Body of pancreas (tissue), 4 donors: Measurements from ENCODE around the gene GLP2R. TPM values are rescaled to one million over a fixed set of nuclear protein-coding genes. Genes with fewer than 3 reads are reported as not detected.

Source experiments
- ATAC-seq: fragments of 150-250 bp; one replicate; pipeline ENCODE4 v1.9.1; 2016
- DNase-seq, 4 donors: peaks; one replicate each; pipeline ENCODE4 v3.0.0-alpha.2; 2019
- H3K27ac ChIP-seq, 4 donors: fragments of 200-600 bp; sonication (generic); 1 replicate in 3 of 4; 2 replicates in 1 of 4; pipeline versions ENCODE4 v1.5.1 to v1.6.1; 2016 to 2019; ENCODE audit warnings: mild to moderate bottlenecking in 1 of 4, mixed read lengths in 1 of 4, moderate library complexity in 1 of 4
- H3K27me3 ChIP-seq, 2 donors: fragments of 200-600 bp; sonication (generic); one replicate each; pipeline ENCODE4 v1.6.0; 2016; ENCODE audit warnings: mild to moderate bottlenecking in 1 of 2
- H3K36me3 ChIP-seq, 2 donors: fragments of 200-600 bp; sonication (generic); replicated peaks in 1 of 2; 2 replicates each; pipeline ENCODE4 v1.5.1; 2016; ENCODE audit warnings: low read depth in 2 of 2; ENCODE audit not compliant: insufficient read depth in 1 of 2
- H3K4me1 ChIP-seq: fragments of 200-600 bp; sonication (generic); one replicate; pipeline ENCODE4 v1.6.0; 2016
- H3K4me3 ChIP-seq, 2 donors: fragments of 200-600 bp; sonication (generic); 1 replicate in 1 of 2; 2 replicates in 1 of 2; pipeline ENCODE4 v1.5.1; 2016 to 2019
- H3K9me3 ChIP-seq, 3 donors: fragments of 200-600 bp; sonication (generic); 1 replicate in 2 of 3; 2 replicates in 1 of 3; pipeline ENCODE4 v1.5.1; 2016
- POLR2A ChIP-seq, 3 donors: fragments of 450-650 bp; IDR thresholded peaks; one replicate each; pipeline ENCODE4 v1.6.1; 2016; ENCODE audit warnings: antibody characterized with exemption in 3 of 3, mild to moderate bottlenecking in 2 of 3
- WGBS, 2 donors: methylation state at CpG; one replicate each; pipeline ENCODE4 v1.1.5; 2017; 5-methylcytosine and 5-hydroxymethylcytosine counted together
- intact Hi-C: fragments of 100-400 bp; cut with DNase I; formaldehyde crosslinking; loops from one replicate; pipeline ENCODE4 v1.15.1; 2023
- total RNA-seq, 2 donors: library from RNA; depleted of rRNA; stranded (reverse); fragments of >200 nt; gene quantifications; one replicate each; pipeline ENCODE4 v1.1.0, GENCODE V29; 2016
- TF ChIP-seq, protein P1 (sequence below), 7 experiments: fragments of 450-650 bp in 4 of 7; fragments of 200-600 bp in 3 of 7; sonication (generic) in 3 of 7; IDR thresholded peaks; one replicate each; pipeline ENCODE4 v1.5.1; 2016 to 2019; ENCODE audit warnings: antibody characterized with exemption in 7 of 7

GLP2R gene
- total RNA-seq, 2 donors from 2014 or later, result 4.6 to 4.7 TPM

DNA sequence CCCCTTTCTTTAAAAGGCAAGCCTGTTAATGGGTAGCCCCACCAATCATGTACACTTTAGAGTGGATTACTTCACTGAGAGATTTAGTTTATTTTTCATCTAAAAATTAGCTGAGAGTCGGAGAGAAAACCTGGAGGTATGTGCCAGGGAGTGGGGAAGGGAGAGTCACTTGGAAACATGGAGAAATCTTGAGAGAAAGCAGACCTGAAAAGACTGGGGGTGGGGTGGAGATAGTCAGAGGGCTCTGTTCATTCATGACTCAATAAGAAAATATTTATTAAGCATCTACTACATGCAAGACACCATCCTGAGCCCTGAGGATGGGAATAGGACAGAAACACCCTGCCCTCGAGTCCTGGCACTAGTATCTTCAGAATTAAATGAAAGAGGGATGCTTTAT, 106.8 kb downstream of the GLP2R start:
- no peaks in the 10 kb centered on the region for H3K4me1 ChIP-seq
- no peak for TF ChIP-seq POLR2A (IDR thresholded peaks at IDR 0.05)
- TF ChIP-seq, protein P1, sequence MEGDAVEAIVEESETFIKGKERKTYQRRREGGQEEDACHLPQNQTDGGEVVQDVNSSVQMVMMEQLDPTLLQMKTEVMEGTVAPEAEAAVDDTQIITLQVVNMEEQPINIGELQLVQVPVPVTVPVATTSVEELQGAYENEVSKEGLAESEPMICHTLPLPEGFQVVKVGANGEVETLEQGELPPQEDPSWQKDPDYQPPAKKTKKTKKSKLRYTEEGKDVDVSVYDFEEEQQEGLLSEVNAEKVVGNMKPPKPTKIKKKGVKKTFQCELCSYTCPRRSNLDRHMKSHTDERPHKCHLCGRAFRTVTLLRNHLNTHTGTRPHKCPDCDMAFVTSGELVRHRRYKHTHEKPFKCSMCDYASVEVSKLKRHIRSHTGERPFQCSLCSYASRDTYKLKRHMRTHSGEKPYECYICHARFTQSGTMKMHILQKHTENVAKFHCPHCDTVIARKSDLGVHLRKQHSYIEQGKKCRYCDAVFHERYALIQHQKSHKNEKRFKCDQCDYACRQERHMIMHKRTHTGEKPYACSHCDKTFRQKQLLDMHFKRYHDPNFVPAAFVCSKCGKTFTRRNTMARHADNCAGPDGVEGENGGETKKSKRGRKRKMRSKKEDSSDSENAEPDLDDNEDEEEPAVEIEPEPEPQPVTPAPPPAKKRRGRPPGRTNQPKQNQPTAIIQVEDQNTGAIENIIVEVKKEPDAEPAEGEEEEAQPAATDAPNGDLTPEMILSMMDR (IDR thresholded peaks at IDR 0.05), result no peak
- H3K27ac ChIP-seq, result no peak overlapping the region
- 50 to 67% methylated on average over 2 of the region's 2 CpGs for whole genome bisulfite sequencing, 2 donors
- intact Hi-C loops, result no loop called here
- no peaks in the 10 kb centered on the region for H3K36me3 ChIP-seq
- no peak overlapping the region for H3K4me3 ChIP-seq
- H3K27me3 ChIP-seq, result no peaks in the 10 kb centered on the region
- no peaks in the 10 kb centered on the region for H3K9me3 ChIP-seq
- DNase-seq (no peak), ATAC-seq (no peak)

DNA sequence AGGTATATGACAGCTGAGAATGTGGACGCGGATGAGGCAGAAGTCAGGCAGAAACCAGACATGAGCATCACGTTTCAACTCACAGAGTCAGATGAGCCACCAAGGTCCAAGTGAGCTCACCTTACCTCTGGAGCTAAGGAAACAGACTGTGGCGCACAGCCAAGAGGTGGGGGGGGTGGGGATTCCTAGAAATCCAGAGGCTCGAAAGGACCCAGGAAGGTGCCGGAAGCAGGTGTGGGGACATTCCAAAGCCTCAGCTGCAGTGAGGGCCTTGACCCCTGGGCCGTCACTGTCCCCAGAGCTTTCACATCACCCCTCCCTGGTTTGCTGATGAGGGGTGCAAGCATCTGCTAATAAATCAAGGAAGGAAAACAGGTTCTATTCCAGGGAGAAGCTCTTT, 108.6 kb downstream of the GLP2R start:
- Histone ChIP-seq H3K4me3 (no peak overlapping the region), H3K9me3 (peaks cover 0 to 10% (median 0%) of the 10 kb centered on the region in 3 donors), H3K27ac (no peak overlapping the region), H3K27me3 (no peaks in the 10 kb centered on the region), H3K4me1 (no peaks in the 10 kb centered on the region), H3K36me3 (no peaks in the 10 kb centered on the region)
- DNase-seq (no peak), ATAC-seq (no peak)
- intact Hi-C loops, result no loop called here
- TF ChIP-seq, protein P1 (IDR thresholded peaks at IDR 0.05), result no peak
- WGBS, 2 donors, result 53 to 60% methylated on average over 1 to 7 of the region's 7 CpGs

DNA sequence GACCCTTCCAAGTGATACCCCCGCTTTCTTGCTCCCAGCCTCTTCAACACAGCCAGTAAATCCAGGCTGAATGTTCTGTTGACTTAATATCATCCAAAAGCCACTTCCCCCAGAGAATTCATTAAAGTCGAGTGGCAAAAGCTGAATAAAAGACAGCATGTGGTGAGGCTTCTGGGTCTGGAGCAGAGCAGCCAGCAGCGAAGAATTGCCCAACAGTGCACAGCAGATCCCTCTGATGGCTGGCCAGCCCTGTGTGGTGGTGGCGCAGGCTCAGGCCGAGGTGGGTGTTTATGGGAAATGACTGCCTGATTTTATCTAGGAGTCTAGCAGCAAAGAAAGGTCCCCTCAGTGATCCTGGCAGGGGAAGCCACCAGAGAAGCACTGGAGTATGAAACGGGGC, 109.7 kb downstream of the GLP2R start:
- intact Hi-C loops, result no loop called here
- Histone ChIP-seq H3K27ac (no peak overlapping the region), H3K4me3 (no peak overlapping the region), H3K27me3 (no peaks in the 10 kb centered on the region), H3K9me3 (peaks cover 0 to 10% (median 0%) of the 10 kb centered on the region in 3 donors), H3K4me1 (no peaks in the 10 kb centered on the region), H3K36me3 (no peaks in the 10 kb centered on the region)
- peak in 1 of 4 donors; percentile 11 for DNase-seq
- ATAC-seq, result no peak
- 55 to 58% methylated on average over 6 of the region's 6 CpGs for WGBS, 2 donors
- TF ChIP-seq, protein P1 (IDR thresholded peaks at IDR 0.05), result no peak
- TF ChIP-seq POLR2A (IDR thresholded peaks at IDR 0.05), result no peak

DNA sequence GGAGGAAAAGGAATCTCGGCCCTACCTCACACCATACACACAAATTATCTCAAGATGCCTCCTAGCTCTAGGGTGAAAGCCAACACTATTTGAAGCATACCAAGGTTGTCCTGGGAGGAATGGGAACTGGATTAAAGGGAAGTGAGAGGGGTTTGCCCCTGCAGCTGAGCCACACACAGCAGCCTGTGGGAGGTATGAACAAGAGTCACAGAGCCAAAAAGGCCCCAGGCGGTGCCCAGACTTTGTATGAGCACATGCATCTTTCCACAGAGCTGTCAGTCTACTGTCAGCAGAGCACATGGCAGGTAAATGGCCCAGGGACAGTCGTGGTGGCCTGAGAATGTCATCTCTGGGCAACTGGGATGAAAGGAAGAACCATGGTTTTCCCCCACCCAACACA, 110.4 kb downstream of the GLP2R start:
- no peak for ATAC-seq
- no peaks in the 10 kb centered on the region for H3K4me1 ChIP-seq
- TF ChIP-seq POLR2A (IDR thresholded peaks at IDR 0.05), result no peak
- TF ChIP-seq, protein P1 (IDR thresholded peaks at IDR 0.05), result no peak
- no peak overlapping the region for H3K4me3 ChIP-seq
- H3K9me3 ChIP-seq, result peaks cover 0 to 10% (median 0%) of the 10 kb centered on the region in 3 donors
- no peaks in the 10 kb centered on the region for H3K36me3 ChIP-seq
- no peak overlapping the region for H3K27ac ChIP-seq
- WGBS, 2 donors, result 62 to 81% methylated on average over 2 to 3 of the region's 3 CpGs
- DNase-seq, result no peak
- no peaks in the 10 kb centered on the region for H3K27me3 ChIP-seq
- intact Hi-C loops, result no loop called here

DNA sequence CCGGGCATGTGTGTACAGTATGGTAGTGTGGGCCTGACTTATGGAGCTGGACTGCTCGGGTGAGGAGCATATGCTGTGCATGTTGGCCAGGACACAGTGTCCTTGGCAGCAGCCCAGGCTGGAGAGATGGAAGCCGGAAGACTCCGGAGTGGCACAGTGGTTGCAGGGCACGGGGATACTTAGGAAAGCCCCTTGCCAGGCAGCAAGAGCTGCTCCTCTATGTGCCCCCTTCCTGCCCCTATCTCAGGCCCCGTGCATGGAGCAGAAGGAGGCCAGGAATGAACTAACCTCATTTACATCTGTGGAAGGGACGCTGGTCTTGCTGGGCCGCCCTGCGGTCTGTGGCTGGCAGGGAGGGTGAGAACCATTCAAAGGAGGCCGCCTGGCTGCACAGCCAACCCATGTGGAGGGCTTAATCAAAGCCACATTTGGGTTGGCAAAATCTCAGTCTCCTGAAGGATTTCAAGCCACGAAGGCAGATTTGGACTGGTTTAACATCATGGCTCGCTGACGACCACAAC, 111.6 kb downstream of the GLP2R start:
- no peak overlapping the region for H3K27ac ChIP-seq
- 67 to 72% methylated on average over 11 to 13 of the region's 13 CpGs for WGBS, 2 donors

More for the DNA sequence above, 111.6 kb downstream of the GLP2R start:
- intact Hi-C loops, result no loop called here
- ATAC-seq, result no peak
- peak in 2 of 4 donors; percentile 14 to 23 for DNase-seq
- Histone ChIP-seq H3K36me3 (no peaks in the 10 kb centered on the region), H3K27me3 (no peaks in the 10 kb centered on the region), H3K4me1 (no peaks in the 10 kb centered on the region), H3K9me3 (peaks cover 0 to 10% (median 0%) of the 10 kb centered on the region in 3 donors), H3K4me3 (no peak overlapping the region)
- TF ChIP-seq, protein P1 (IDR thresholded peaks at IDR 0.05), result no peak
- TF ChIP-seq POLR2A (IDR thresholded peaks at IDR 0.05), result no peak
